ENCODE data around the gene RSPO1.

The RSPO1 gene

DNA sequence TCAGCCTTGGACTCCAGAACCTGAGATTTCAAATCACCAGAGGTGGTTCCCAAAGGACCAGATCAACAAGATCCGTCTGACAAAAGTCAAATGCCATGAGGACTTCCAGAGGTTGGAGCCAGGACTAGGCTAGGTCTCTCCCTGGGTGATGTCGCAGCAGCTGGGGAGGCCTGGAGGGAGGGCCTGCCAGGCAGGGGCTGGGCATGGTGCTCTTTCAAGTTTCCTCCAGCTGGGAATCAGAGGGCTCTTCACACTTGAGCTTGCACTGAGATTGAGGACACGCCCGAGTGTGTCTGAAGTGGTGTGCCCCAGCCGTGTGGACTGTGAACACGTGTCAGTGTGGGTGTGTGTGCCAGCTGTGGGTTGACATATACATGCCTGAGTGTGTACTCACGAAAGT is 21.3 kb upstream of the RSPO1 start:
- TF ChIP-seq SIN3A (IDR thresholded peaks at IDR 0.05; ENCODE audit: borderline replicate concordance, insufficient read depth, low read length) (no peak), FOXP2 (optimal IDR thresholded peaks at IDR 0.05; ENCODE audit: borderline replicate concordance, extremely low read depth, extremely low read length, insufficient read depth) (no peak), TAF1 (IDR thresholded peaks at IDR 0.05; ENCODE audit: borderline replicate concordance, insufficient read depth, low read length) (no peak), POLR2AphosphoS5 (IDR thresholded peaks at IDR 0.05; ENCODE audit: low read depth, low read length) (no peak)
- TF ChIP-seq, protein P1, sequence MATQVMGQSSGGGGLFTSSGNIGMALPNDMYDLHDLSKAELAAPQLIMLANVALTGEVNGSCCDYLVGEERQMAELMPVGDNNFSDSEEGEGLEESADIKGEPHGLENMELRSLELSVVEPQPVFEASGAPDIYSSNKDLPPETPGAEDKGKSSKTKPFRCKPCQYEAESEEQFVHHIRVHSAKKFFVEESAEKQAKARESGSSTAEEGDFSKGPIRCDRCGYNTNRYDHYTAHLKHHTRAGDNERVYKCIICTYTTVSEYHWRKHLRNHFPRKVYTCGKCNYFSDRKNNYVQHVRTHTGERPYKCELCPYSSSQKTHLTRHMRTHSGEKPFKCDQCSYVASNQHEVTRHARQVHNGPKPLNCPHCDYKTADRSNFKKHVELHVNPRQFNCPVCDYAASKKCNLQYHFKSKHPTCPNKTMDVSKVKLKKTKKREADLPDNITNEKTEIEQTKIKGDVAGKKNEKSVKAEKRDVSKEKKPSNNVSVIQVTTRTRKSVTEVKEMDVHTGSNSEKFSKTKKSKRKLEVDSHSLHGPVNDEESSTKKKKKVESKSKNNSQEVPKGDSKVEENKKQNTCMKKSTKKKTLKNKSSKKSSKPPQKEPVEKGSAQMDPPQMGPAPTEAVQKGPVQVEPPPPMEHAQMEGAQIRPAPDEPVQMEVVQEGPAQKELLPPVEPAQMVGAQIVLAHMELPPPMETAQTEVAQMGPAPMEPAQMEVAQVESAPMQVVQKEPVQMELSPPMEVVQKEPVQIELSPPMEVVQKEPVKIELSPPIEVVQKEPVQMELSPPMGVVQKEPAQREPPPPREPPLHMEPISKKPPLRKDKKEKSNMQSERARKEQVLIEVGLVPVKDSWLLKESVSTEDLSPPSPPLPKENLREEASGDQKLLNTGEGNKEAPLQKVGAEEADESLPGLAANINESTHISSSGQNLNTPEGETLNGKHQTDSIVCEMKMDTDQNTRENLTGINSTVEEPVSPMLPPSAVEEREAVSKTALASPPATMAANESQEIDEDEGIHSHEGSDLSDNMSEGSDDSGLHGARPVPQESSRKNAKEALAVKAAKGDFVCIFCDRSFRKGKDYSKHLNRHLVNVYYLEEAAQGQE (IDR thresholded peaks at IDR 0.05; ENCODE audit: insufficient read depth in 1 of 2, low read depth in 2 of 2, low read length in 2 of 2) = no peak

DNA sequence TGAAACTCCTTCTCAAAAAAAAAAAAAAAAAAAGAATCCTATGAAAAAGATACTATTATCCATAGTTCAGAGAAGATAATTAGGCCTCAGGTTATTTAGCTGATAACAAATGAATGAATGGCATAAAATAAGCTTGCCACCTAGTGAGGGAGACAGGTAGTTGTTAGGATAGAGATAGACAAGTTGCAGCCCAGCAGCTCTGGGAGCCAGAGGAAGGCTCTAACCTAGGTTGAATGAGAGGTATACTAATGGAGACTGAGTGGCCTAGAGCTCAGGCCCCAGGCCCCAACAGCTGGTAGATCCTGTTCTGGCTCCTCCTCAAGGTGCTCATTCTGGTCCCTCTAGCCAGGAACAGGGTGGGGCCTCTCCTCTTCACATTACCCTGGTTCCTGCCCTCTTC is 20.6 kb upstream of the RSPO1 start:
- TF ChIP-seq FOXP2 (optimal IDR thresholded peaks at IDR 0.05; ENCODE audit: borderline replicate concordance, extremely low read depth, extremely low read length, insufficient read depth) = no peak
- TF ChIP-seq TAF1 (IDR thresholded peaks at IDR 0.05; ENCODE audit: borderline replicate concordance, insufficient read depth, low read length) = no peak
- TF ChIP-seq POLR2AphosphoS5 (IDR thresholded peaks at IDR 0.05; ENCODE audit: low read depth, low read length) = no peak
- TF ChIP-seq SIN3A (IDR thresholded peaks at IDR 0.05; ENCODE audit: borderline replicate concordance, insufficient read depth, low read length) = no peak
- TF ChIP-seq, protein P1 (IDR thresholded peaks at IDR 0.05; ENCODE audit: insufficient read depth in 1 of 2, low read depth in 2 of 2, low read length in 2 of 2) = no peak

DNA sequence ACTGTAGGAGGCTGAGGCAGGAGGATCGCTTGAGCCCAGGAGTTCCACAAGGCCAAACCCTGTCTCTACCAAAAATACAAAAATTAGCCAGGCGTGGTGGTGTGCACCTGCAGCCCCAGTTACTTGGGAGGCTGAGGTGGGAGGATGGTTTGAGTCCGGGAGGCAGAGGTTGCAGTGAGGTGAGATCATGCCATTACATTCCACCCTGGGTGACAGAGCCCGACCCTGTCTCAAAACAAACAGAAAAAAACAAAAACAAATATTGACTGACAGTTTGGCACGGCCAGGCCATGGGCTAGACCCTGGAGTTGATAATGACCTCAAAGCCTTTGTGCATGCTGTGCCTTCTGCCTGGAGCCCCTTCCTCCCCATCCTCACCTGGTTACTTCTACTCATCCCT is 19.2 kb upstream of the RSPO1 start:
- no peak for TF ChIP-seq POLR2AphosphoS5 (IDR thresholded peaks at IDR 0.05; ENCODE audit: low read depth, low read length)
- TF ChIP-seq, protein P1 (IDR thresholded peaks at IDR 0.05; ENCODE audit: insufficient read depth in 1 of 2, low read depth in 2 of 2, low read length in 2 of 2) = no peak
- TF ChIP-seq SIN3A (IDR thresholded peaks at IDR 0.05; ENCODE audit: borderline replicate concordance, insufficient read depth, low read length) = no peak
- no peak for TF ChIP-seq FOXP2 (optimal IDR thresholded peaks at IDR 0.05; ENCODE audit: borderline replicate concordance, extremely low read depth, extremely low read length, insufficient read depth)
- TF ChIP-seq TAF1 (IDR thresholded peaks at IDR 0.05; ENCODE audit: borderline replicate concordance, insufficient read depth, low read length) = no peak

DNA sequence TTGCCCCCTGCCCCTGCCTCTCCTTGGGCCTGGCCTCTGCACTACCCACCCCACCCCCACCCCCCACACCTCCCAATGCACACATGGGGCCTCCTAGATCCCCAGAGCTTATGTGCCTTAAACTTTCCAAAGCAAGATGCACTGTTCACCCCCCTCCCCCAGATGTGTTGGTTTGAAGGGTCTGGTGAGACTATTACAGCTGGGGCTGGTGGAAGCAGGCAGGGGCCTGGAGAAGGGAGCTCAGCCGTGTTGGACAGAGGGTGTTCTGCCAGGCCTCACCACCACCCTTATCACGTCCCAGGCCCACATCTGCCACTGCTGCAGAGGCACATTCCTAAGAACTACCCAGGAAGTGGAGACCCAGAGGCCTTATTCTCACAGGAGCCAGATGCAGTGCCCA is 18.3 kb upstream of the RSPO1 start:
- no peak for TF ChIP-seq POLR2AphosphoS5 (IDR thresholded peaks at IDR 0.05; ENCODE audit: low read depth, low read length)
- TF ChIP-seq FOXP2 (optimal IDR thresholded peaks at IDR 0.05; ENCODE audit: borderline replicate concordance, extremely low read depth, extremely low read length, insufficient read depth) = no peak
- TF ChIP-seq SIN3A (IDR thresholded peaks at IDR 0.05; ENCODE audit: borderline replicate concordance, insufficient read depth, low read length) = no peak
- TF ChIP-seq, protein P1 (IDR thresholded peaks at IDR 0.05; ENCODE audit: insufficient read depth in 1 of 2, low read depth in 2 of 2, low read length in 2 of 2) = no peak
- no peak for TF ChIP-seq TAF1 (IDR thresholded peaks at IDR 0.05; ENCODE audit: borderline replicate concordance, insufficient read depth, low read length)

DNA sequence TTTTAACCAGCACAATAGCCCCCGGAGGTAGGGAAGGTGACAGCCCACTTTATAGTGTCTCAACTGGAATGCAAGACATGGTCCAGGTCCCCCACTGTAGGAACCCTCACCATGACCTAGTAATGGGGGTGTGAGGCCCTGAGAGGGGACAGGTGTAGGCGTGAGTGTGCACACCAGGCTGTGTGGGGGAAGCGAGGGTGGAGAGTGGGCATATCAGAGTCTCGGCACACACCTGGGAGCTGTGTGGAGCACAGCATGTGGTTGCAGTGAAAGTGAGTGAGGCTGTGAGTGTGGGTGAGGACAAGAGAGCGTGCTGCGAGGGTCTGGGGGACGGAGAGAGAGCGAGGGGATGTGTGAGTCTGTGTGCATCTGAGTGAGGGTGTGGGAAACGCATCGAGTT is 17.1 kb upstream of the RSPO1 start:
- TF ChIP-seq, protein P1 (IDR thresholded peaks at IDR 0.05; ENCODE audit: insufficient read depth in 1 of 2, low read depth in 2 of 2, low read length in 2 of 2) = no peak
- TF ChIP-seq FOXP2 (optimal IDR thresholded peaks at IDR 0.05; ENCODE audit: borderline replicate concordance, extremely low read depth, extremely low read length, insufficient read depth) = no peak
- no peak for TF ChIP-seq POLR2AphosphoS5 (IDR thresholded peaks at IDR 0.05; ENCODE audit: low read depth, low read length)
- no peak for TF ChIP-seq SIN3A (IDR thresholded peaks at IDR 0.05; ENCODE audit: borderline replicate concordance, insufficient read depth, low read length)
- no peak for TF ChIP-seq TAF1 (IDR thresholded peaks at IDR 0.05; ENCODE audit: borderline replicate concordance, insufficient read depth, low read length)
